ENCODE measurements around the gene SRSF5. TPM values are rescaled to one million over a fixed set of nuclear protein-coding genes. Genes with fewer than 3 reads are reported as not detected.

Gene SRSF5
- total RNA-seq, 1 experiment from 2014 or later, result 389 TPM

DNA sequence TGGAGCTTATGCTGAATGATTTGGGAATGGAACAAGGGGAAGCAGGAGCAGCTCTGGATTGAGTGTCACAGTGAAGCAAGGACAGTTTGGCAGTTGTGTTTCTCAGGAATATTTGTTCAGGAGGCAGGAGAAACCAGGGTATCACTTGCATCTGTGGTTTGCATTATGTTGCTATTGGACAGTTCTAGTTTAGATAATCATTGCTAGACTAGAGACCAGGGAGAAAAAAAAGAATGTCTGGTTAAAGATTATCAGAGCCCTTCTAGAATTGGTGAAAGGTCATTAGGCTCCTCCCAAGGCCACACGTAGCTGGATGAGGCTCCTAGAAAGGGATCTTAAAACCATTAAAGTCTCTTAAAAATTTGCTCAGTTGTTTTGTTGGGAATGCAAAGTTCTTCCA, 17.0 kb upstream of the SRSF5 start:
- no peaks in the 10 kb centered on the region; the same call in 1 of the 2 replicates for H3K4me1 ChIP-seq (ENCODE audit: insufficient read depth, low read length)
- no peak overlapping the region for H3K56ac ChIP-seq (ENCODE audit: insufficient read length, low read depth, low read length)
- TF ChIP-seq, protein P1, sequence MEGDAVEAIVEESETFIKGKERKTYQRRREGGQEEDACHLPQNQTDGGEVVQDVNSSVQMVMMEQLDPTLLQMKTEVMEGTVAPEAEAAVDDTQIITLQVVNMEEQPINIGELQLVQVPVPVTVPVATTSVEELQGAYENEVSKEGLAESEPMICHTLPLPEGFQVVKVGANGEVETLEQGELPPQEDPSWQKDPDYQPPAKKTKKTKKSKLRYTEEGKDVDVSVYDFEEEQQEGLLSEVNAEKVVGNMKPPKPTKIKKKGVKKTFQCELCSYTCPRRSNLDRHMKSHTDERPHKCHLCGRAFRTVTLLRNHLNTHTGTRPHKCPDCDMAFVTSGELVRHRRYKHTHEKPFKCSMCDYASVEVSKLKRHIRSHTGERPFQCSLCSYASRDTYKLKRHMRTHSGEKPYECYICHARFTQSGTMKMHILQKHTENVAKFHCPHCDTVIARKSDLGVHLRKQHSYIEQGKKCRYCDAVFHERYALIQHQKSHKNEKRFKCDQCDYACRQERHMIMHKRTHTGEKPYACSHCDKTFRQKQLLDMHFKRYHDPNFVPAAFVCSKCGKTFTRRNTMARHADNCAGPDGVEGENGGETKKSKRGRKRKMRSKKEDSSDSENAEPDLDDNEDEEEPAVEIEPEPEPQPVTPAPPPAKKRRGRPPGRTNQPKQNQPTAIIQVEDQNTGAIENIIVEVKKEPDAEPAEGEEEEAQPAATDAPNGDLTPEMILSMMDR (conservative IDR thresholded peaks at IDR 0.05), result no peak

More for the DNA sequence above, 17.0 kb upstream of the SRSF5 start:
- Histone ChIP-seq H3K23me2 (ENCODE audit: insufficient read length, low read depth, low read length, poor library complexity, severe bottlenecking) (no peaks in the 10 kb centered on the region), H2BK5ac (ENCODE audit: insufficient read length, low read length) (no peak overlapping the region), H2BK12ac (ENCODE audit: insufficient read length, low read depth, low read length) (no peak overlapping the region), H3K14ac (ENCODE audit: insufficient read depth, low read length) (no peak overlapping the region), H3K79me2 (ENCODE audit: insufficient read depth, low read length) (no peaks in the 10 kb centered on the region), H2BK120ac (ENCODE audit: low read depth, low read length, poor library complexity, severe bottlenecking) (no peak overlapping the region), H3K4me2 (ENCODE audit: insufficient read depth, insufficient read length, low read length) (no peak overlapping the region), H2AFZ (ENCODE audit: low read length) (no peak overlapping the region), H3K18ac (ENCODE audit: insufficient read length, low read depth, low read length) (no peak overlapping the region), H4K91ac (ENCODE audit: insufficient read length, low read depth, low read length) (no peak overlapping the region), H3K9ac (ENCODE audit: extremely low read depth, insufficient read length, low read length) (no peak overlapping the region), H3K27ac (ENCODE audit: insufficient read length, low read depth, low read length) (no peak overlapping the region), H3K27me3 (ENCODE audit: insufficient read depth, low read length) (no peaks in the 10 kb centered on the region), H2BK20ac (ENCODE audit: low read depth, low read length, poor library complexity, severe bottlenecking) (no peak overlapping the region), H2BK15ac (ENCODE audit: low read depth, low read length) (no peak overlapping the region), H3K9me3 (ENCODE audit: control insufficient read depth, low read depth, low read length) (no peaks in the 10 kb centered on the region), H2AK5ac (ENCODE audit: insufficient read length, low read length) (no peak overlapping the region), H3K4ac (ENCODE audit: low read depth, low read length) (no peak overlapping the region), H4K5ac (ENCODE audit: insufficient read length, low read depth, low read length) (no peak overlapping the region), H3K23ac (ENCODE audit: insufficient read length, low read depth, low read length) (no peak overlapping the region), H3T11ph (ENCODE audit: low read length) (no peak overlapping the region), H3K79me1 (ENCODE audit: insufficient read depth, low read depth, low read length, poor library complexity, severe bottlenecking) (no peaks in the 10 kb centered on the region), H4K20me1 (ENCODE audit: control insufficient read depth, insufficient read depth, insufficient read length) (no peaks in the 10 kb centered on the region), H4K8ac (replicated peaks; ENCODE audit: insufficient read length, low read depth, low read length) (no peak overlapping the region)
- WGBS (ENCODE audit: extremely low coverage, insufficient read length, low lambda C conversion rate), result no CpG with 5 or more reads among the region's 1 CpG
- Mint-ChIP-seq H3K9me3 (peaks cover 5 to 8% of the 10 kb centered on the region in 2 experiments; a peak in 4 of 5 replicates), H3K27me3 (ENCODE audit: low read depth) (no peaks in the 10 kb centered on the region), H3K4me3 (no peak overlapping the region), H3K27ac (no peak overlapping the region), H3K36me3 (ENCODE audit: insufficient read depth in 1 of 3, low read depth in 3 of 3) (peaks cover 0 to 4% (median 0%) of the 10 kb centered on the region in 3 experiments; a peak in 4 of 7 replicates), H3K4me1 (peaks cover 17 to 21% of the 10 kb centered on the region in 2 experiments)
- no peak for DNase-seq
